ENCODE data around the gene FARP1.
A peak's percentile ranks its signal among the peaks of the same experiment; 100 is the strongest.

The FARP1 gene

DNA sequence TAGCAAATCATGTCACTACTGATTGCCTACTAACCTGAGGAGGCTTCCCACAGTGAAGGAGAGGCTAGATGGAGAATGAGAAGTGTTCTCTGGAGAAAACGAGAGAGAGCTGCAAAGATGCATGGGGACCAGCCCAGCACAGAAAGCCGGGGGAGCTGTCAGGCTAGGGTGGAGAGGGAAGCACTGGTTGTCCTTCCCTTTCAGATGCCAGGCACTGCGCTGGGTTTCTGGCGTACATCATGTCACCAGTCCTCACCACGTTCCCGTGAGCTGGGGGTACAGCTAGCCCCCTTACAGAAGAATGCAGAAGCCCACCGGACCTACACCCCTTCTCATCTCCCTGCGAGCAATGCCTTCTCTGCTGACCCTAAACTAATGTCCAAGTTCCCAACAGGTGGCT, 348.0 kb downstream of the FARP1 start:
- ChIA-PET CTCF (interaction anchor here (0.6 kb wide), 1 partner anchor 109 kb away, joined by 3 read pairs; no protein-coding TSS in a partner anchor), POLR2A (no interaction called here)
- no peaks in the 10 kb centered on the region for H3K36me3 ChIP-seq (ENCODE audit: control insufficient read depth in 2 of 2, insufficient read depth in 1 of 2, low read length in 2 of 2)
- no peaks in the 10 kb centered on the region for H3K9me3 ChIP-seq (ENCODE audit: control insufficient read depth, insufficient read depth, low read depth, low read length)
- peaks cover 3% of the 10 kb centered on the region; the same call in 1 of the 2 replicates for H3K4me1 ChIP-seq (ENCODE audit: control insufficient read depth, insufficient read depth, low read length)
- TF ChIP-seq PRDM1 (tag by site-specific recombination; IDR thresholded peaks at IDR 0.05) (0 out of 2 replicates have a peak, but pooled peaks have one; percentile 44), ATF2 (tag by site-specific recombination; IDR thresholded peaks at IDR 0.05; ENCODE audit: low read depth) (no peak), SCRT2 (tag by site-specific recombination; IDR thresholded peaks at IDR 0.05) (peak; percentile 73)
- H3K27ac ChIP-seq (ENCODE audit: extremely low read depth, low read depth, low read length): no peak overlapping the region
- no peak overlapping the region for H3K4me3 ChIP-seq (ENCODE audit: low read depth, low read length)

- ChIA-PET CTCF (no interaction called here), POLR2A (no interaction called here)
- Histone ChIP-seq H3K27ac (ENCODE audit: extremely low read depth, low read depth, low read length) (no peak overlapping the region), H3K4me3 (ENCODE audit: low read depth, low read length) (no peak overlapping the region), H3K9me3 (ENCODE audit: control insufficient read depth, insufficient read depth, low read depth, low read length) (no peaks in the 10 kb centered on the region), H3K36me3 (ENCODE audit: control insufficient read depth in 2 of 2, insufficient read depth in 1 of 2, low read length in 2 of 2) (no peaks in the 10 kb centered on the region), H3K4me1 (ENCODE audit: control insufficient read depth, insufficient read depth, low read length) (peaks cover 3% of the 10 kb centered on the region; the same call in 1 of the 2 replicates)
- peak; percentile 46 for TF ChIP-seq ZBTB17 (tag by site-specific recombination; IDR thresholded peaks at IDR 0.05)
- no peak for TF ChIP-seq PRDM1 (tag by site-specific recombination; IDR thresholded peaks at IDR 0.05)
Observed at GRCh38 chr13:98492335-98493041, 349.6 kb downstream of the FARP1 start.

DNA sequence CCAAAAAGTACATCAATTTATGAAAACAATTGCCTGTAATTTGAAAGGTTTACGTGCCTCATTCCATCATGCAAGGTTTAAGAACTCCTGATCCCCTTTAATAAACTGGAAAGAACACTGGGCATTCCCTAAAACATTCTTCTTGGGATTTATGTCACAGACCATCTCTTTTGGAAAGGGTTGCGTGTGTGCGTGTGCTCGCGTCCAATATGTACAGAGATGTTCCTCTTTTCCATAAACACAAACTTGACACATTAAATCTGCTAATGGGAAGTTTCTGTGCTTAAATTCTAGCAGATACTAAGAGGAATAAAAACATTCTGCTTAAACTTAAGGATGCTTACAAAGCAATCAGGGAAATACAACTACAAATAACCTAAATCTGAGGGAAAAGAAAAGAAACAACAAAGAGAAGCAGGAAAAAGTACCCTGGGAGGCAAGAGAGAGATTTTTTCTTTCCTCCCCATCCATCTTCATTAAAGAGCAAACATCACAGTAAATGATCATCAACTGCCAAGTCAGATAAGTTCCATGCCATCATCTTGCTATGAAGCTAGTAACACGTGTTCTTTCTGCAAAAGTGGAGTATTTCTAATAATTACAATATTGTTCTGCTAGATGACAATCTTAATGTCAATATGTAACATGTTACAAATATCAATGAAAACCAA, 350.3 kb downstream of the FARP1 start:
- POLR2A ChIA-PET: no interaction called here

More for the DNA sequence above, 350.3 kb downstream of the FARP1 start:
- no peak overlapping the region for H3K27ac ChIP-seq (ENCODE audit: extremely low read depth, low read depth, low read length)
- H3K36me3 ChIP-seq (ENCODE audit: control insufficient read depth in 2 of 2, insufficient read depth in 1 of 2, low read length in 2 of 2): no peaks in the 10 kb centered on the region
- TF ChIP-seq ZNF362 (tag by site-specific recombination; IDR thresholded peaks at IDR 0.05): peak; percentile 47; the same call in 1 of the 2 replicates
- 0 out of 2 replicates have a peak, but pooled peaks have one; percentile 16 for TF ChIP-seq ZNF366 (tag by site-specific recombination; conservative IDR thresholded peaks at IDR 0.05)
- TF ChIP-seq, protein P1, sequence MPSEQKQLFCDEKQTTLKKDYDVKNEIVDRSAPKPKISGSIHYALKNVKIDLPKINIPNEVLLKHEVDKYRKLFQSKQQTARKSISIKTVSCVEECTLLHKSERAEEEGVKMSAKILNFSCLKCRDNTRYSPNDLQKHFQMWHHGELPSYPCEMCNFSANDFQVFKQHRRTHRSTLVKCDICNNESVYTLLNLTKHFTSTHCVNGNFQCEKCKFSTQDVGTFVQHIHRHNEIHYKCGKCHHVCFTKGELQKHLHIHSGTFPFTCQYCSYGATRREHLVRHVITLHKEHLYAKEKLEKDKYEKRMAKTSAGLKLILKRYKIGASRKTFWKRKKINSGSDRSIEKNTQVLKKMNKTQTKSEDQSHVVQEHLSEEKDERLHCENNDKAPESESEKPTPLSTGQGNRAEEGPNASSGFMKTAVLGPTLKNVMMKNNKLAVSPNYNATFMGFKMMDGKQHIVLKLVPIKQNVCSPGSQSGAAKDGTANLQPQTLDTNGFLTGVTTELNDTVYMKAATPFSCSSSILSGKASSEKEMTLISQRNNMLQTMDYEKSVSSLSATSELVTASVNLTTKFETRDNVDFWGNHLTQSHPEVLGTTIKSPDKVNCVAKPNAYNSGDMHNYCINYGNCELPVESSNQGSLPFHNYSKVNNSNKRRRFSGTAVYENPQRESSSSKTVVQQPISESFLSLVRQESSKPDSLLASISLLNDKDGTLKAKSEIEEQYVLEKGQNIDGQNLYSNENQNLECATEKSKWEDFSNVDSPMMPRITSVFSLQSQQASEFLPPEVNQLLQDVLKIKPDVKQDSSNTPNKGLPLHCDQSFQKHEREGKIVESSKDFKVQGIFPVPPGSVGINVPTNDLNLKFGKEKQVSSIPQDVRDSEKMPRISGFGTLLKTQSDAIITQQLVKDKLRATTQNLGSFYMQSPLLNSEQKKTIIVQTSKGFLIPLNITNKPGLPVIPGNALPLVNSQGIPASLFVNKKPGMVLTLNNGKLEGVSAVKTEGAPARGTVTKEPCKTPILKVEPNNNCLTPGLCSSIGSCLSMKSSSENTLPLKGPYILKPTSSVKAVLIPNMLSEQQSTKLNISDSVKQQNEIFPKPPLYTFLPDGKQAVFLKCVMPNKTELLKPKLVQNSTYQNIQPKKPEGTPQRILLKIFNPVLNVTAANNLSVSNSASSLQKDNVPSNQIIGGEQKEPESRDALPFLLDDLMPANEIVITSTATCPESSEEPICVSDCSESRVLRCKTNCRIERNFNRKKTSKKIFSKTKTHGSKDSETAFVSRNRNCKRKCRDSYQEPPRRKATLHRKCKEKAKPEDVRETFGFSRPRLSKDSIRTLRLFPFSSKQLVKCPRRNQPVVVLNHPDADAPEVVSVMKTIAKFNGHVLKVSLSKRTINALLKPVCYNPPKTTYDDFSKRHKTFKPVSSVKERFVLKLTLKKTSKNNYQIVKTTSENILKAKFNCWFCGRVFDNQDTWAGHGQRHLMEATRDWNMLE (tag by site-specific recombination; conservative IDR thresholded peaks at IDR 0.05; ENCODE audit: low read depth): no peak
- TF ChIP-seq, protein P2, sequence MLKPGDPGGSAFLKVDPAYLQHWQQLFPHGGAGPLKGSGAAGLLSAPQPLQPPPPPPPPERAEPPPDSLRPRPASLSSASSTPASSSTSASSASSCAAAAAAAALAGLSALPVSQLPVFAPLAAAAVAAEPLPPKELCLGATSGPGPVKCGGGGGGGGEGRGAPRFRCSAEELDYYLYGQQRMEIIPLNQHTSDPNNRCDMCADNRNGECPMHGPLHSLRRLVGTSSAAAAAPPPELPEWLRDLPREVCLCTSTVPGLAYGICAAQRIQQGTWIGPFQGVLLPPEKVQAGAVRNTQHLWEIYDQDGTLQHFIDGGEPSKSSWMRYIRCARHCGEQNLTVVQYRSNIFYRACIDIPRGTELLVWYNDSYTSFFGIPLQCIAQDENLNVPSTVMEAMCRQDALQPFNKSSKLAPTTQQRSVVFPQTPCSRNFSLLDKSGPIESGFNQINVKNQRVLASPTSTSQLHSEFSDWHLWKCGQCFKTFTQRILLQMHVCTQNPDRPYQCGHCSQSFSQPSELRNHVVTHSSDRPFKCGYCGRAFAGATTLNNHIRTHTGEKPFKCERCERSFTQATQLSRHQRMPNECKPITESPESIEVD (tag by site-specific recombination; IDR thresholded peaks at IDR 0.05): peak; percentile 79
- H3K4me3 ChIP-seq (ENCODE audit: low read depth, low read length): no peak overlapping the region
- H3K9me3 ChIP-seq (ENCODE audit: control insufficient read depth, insufficient read depth, low read depth, low read length): no peaks in the 10 kb centered on the region
- peaks cover 3% of the 10 kb centered on the region; the same call in 1 of the 2 replicates for H3K4me1 ChIP-seq (ENCODE audit: control insufficient read depth, insufficient read depth, low read length)
- CTCF ChIA-PET: no interaction called here
